MM.1S (cell line): Measurements from ENCODE around the gene LYRM4.

ENCODE experiments used
- CTCF ChIP-seq: fragments of 300-600 bp; sonication (generic); IDR thresholded peaks from 2 replicates; pipeline ENCODE4 v1.5.1; 2016; ENCODE audit warnings: antibody characterized with exemption, low read length, mixed read lengths
- EZH2 ChIP-seq: fragments of 300-600 bp; sonication (generic); optimal IDR thresholded peaks from 2 replicates; pipeline ENCODE3; 2017; ENCODE audit warnings: low read depth, mild to moderate bottlenecking, antibody characterized with exemption, low read length, mixed read lengths
- EZH2phosphoT487 ChIP-seq: fragments of 300-600 bp; sonication (generic); IDR thresholded peaks from 2 replicates; pipeline ENCODE4 v1.6.1; 2018; ENCODE audit warnings: antibody characterized with exemption, low read length

- TF ChIP-seq CTCF = no peak
- TF ChIP-seq EZH2 = no peak
- TF ChIP-seq EZH2phosphoT487 = no peak
These were observed 166.4 kb downstream of the LYRM4 start for GRCh38 chr6:5094327-5094726.
